ENCODE measurements around the gene SLC43A2. TPM values are rescaled to one million over a fixed set of nuclear protein-coding genes. Genes with fewer than 3 reads are reported as not detected.

Gene SLC43A2
- total RNA-seq, 1 experiment from 2014 or later = 0.06 TPM

- Histone ChIP-seq H3K27me3 (replicated peaks; ENCODE audit: insufficient read depth, low read depth, low read length, poor library complexity) (no peaks in the 10 kb centered on the region), H3K4me3 (ENCODE audit: low read depth, low read length, poor library complexity, severe bottlenecking) (no peak overlapping the region), H3K27ac (ENCODE audit: low read depth, low read length, poor library complexity, severe bottlenecking) (no peak overlapping the region), H3K4me1 (ENCODE audit: insufficient read depth, low read length, poor library complexity, severe bottlenecking) (peaks cover 12% of the 10 kb centered on the region), H3K36me3 (ENCODE audit: insufficient read depth, low read length, poor library complexity, severe bottlenecking) (peaks cover 13% of the 10 kb centered on the region), H3K9me3 (ENCODE audit: low read depth, low read length, poor library complexity, severe bottlenecking) (no peaks in the 10 kb centered on the region)
- CTCF ChIA-PET = interaction anchor here (1.2 kb wide), 1 partner anchor 72 kb away, joined by 3 read pairs; no protein-coding TSS in a partner anchor
- BruUV-seq (replicated peaks) = no TSS peak
- intact Hi-C loops (cut with micrococcal nuclease; ENCODE audit: unreplicated experiment) = no loop called here
- POLR2A ChIA-PET (ENCODE audit: low non-redundant PET) = no interaction called here
- TF ChIP-seq EZH2 (IDR thresholded peaks at IDR 0.05; ENCODE audit: borderline replicate concordance, low read depth, low read length, poor library complexity, severe bottlenecking) = no peak
- TF ChIP-seq, protein P1, sequence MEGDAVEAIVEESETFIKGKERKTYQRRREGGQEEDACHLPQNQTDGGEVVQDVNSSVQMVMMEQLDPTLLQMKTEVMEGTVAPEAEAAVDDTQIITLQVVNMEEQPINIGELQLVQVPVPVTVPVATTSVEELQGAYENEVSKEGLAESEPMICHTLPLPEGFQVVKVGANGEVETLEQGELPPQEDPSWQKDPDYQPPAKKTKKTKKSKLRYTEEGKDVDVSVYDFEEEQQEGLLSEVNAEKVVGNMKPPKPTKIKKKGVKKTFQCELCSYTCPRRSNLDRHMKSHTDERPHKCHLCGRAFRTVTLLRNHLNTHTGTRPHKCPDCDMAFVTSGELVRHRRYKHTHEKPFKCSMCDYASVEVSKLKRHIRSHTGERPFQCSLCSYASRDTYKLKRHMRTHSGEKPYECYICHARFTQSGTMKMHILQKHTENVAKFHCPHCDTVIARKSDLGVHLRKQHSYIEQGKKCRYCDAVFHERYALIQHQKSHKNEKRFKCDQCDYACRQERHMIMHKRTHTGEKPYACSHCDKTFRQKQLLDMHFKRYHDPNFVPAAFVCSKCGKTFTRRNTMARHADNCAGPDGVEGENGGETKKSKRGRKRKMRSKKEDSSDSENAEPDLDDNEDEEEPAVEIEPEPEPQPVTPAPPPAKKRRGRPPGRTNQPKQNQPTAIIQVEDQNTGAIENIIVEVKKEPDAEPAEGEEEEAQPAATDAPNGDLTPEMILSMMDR (conservative IDR thresholded peaks at IDR 0.05; ENCODE audit: low read depth, low read length) = no peak
- no peak for DNase-seq (ENCODE audit: low spot score)
Measured at GRCh38 chr17:1646199-1646875, 17.7 kb upstream of the SLC43A2 start.

- DNase-seq (ENCODE audit: low spot score) = no peak
- peaks cover 5% of the 10 kb centered on the region for H3K36me3 ChIP-seq (ENCODE audit: insufficient read depth, low read length, poor library complexity, severe bottlenecking)
- no peaks in the 10 kb centered on the region for H3K9me3 ChIP-seq (ENCODE audit: low read depth, low read length, poor library complexity, severe bottlenecking)
- ChIA-PET POLR2A (ENCODE audit: low non-redundant PET) (no interaction called here), CTCF (interaction anchor here (1.2 kb wide), 1 partner anchor 71 kb away, joined by 3 read pairs; no protein-coding TSS in a partner anchor)
- intact Hi-C loops (cut with micrococcal nuclease; ENCODE audit: unreplicated experiment) = no loop called here
- no peak for TF ChIP-seq EZH2 (IDR thresholded peaks at IDR 0.05; ENCODE audit: borderline replicate concordance, low read depth, low read length, poor library complexity, severe bottlenecking)
- TF ChIP-seq, protein P1 (conservative IDR thresholded peaks at IDR 0.05; ENCODE audit: low read depth, low read length) = no peak
- no peak within 1 kb of the TSS for H3K27ac ChIP-seq (ENCODE audit: low read depth, low read length, poor library complexity, severe bottlenecking)
- BruUV-seq (replicated peaks) = no TSS peak
- no peak within 1 kb of the TSS for H3K4me3 ChIP-seq (ENCODE audit: low read depth, low read length, poor library complexity, severe bottlenecking)
- peaks cover 12% of the 10 kb centered on the region for H3K4me1 ChIP-seq (ENCODE audit: insufficient read depth, low read length, poor library complexity, severe bottlenecking)
- H3K27me3 ChIP-seq (replicated peaks; ENCODE audit: insufficient read depth, low read depth, low read length, poor library complexity) = no peaks in the 10 kb centered on the region
Measured at GRCh38 chr17:1645207-1646171, 16.9 kb upstream of the SLC43A2 start, which contains the start of gene SCARF1. TSS of gene SCARF1 (minus strand) at chr17:1645732. CDS start at chr17:1645697, 35 bp downstream.

GRCh38 chr17:1644493-1645206, 16.0 kb upstream of the SLC43A2 start:
- Histone ChIP-seq H3K4me3 (ENCODE audit: low read depth, low read length, poor library complexity, severe bottlenecking) (no peak overlapping the region), H3K4me1 (ENCODE audit: insufficient read depth, low read length, poor library complexity, severe bottlenecking) (peaks cover 11% of the 10 kb centered on the region), H3K27me3 (replicated peaks; ENCODE audit: insufficient read depth, low read depth, low read length, poor library complexity) (no peaks in the 10 kb centered on the region), H3K36me3 (ENCODE audit: insufficient read depth, low read length, poor library complexity, severe bottlenecking) (no peaks in the 10 kb centered on the region), H3K9me3 (ENCODE audit: low read depth, low read length, poor library complexity, severe bottlenecking) (no peaks in the 10 kb centered on the region), H3K27ac (ENCODE audit: low read depth, low read length, poor library complexity, severe bottlenecking) (no peak overlapping the region)
- no TSS peak for BruUV-seq (replicated peaks)
- no peak for TF ChIP-seq EZH2 (IDR thresholded peaks at IDR 0.05; ENCODE audit: borderline replicate concordance, low read depth, low read length, poor library complexity, severe bottlenecking)
- TF ChIP-seq, protein P1 (conservative IDR thresholded peaks at IDR 0.05; ENCODE audit: low read depth, low read length) = no peak
- intact Hi-C loops (cut with micrococcal nuclease; ENCODE audit: unreplicated experiment) = no loop called here
- ChIA-PET CTCF (no interaction called here), POLR2A (ENCODE audit: low non-redundant PET) (no interaction called here)
- no peak for DNase-seq (ENCODE audit: low spot score)

Measured in A673 (cell line).